Gastrocnemius medialis (tissue), 4 donors: ENCODE data around the gene KIT.

Source experiments
- POLR2A ChIP-seq, 2 donors: fragments of 450-650 bp; IDR thresholded peaks; one replicate each; pipeline ENCODE4 v1.6.1; 2017; ENCODE audit warnings: antibody characterized with exemption in 2 of 2, mild to moderate bottlenecking in 2 of 2, moderate library complexity in 2 of 2
- TF ChIP-seq, protein P1 (sequence below), 5 experiments: fragments of 450-650 bp in 3 of 5; fragments of 200-600 bp in 2 of 5; sonication (generic) in 2 of 5; IDR thresholded peaks in 4 of 5; conservative IDR thresholded peaks in 1 of 5; 1 replicate in 4 of 5; 2 replicates in 1 of 5; pipeline ENCODE4 v1.5.1; 2016 to 2019; ENCODE audit warnings: antibody characterized with exemption in 5 of 5, mild to moderate bottlenecking in 3 of 5, moderate library complexity in 3 of 5

DNA sequence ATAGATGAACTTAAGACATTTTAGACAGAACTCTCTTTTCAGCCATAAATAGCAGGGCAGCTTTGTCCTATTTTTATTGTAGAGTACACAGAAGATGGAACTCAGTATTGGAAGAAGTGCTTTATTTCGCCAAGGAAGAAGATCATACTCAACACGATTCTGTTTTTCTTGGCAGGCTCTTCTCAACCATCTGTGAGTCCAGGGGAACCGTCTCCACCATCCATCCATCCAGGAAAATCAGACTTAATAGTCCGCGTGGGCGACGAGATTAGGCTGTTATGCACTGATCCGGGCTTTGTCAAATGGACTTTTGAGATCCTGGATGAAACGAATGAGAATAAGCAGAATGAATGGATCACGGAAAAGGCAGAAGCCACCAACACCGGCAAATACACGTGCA lies 37.6 kb downstream of the KIT start:
- no peak for TF ChIP-seq POLR2A (IDR thresholded peaks at IDR 0.05)
- TF ChIP-seq, protein P1, sequence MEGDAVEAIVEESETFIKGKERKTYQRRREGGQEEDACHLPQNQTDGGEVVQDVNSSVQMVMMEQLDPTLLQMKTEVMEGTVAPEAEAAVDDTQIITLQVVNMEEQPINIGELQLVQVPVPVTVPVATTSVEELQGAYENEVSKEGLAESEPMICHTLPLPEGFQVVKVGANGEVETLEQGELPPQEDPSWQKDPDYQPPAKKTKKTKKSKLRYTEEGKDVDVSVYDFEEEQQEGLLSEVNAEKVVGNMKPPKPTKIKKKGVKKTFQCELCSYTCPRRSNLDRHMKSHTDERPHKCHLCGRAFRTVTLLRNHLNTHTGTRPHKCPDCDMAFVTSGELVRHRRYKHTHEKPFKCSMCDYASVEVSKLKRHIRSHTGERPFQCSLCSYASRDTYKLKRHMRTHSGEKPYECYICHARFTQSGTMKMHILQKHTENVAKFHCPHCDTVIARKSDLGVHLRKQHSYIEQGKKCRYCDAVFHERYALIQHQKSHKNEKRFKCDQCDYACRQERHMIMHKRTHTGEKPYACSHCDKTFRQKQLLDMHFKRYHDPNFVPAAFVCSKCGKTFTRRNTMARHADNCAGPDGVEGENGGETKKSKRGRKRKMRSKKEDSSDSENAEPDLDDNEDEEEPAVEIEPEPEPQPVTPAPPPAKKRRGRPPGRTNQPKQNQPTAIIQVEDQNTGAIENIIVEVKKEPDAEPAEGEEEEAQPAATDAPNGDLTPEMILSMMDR (IDR thresholded peaks at IDR 0.05 in 4 of 5, conservative IDR thresholded peaks at IDR 0.05 in 1 of 5), result no peak
